RWPE2 (cell line): ENCODE measurements around the gene EMILIN2.

ENCODE experiments used
- ATAC-seq: fragments of 200-7000 bp; cut with Tn5 transposase; 3 replicates; pipeline ENCODE4 v1.9.1; 2021; ENCODE audit warnings: low read depth
- DNase-seq: peaks from one replicate; pipeline ENCODE4 v3.0.0-alpha.2; 2020; ENCODE audit warnings: low spot score
- H3K27ac ChIP-seq: fragments of 450-650 bp; 2 replicates; pipeline ENCODE4 v1.5.1; 2017; ENCODE audit warnings: mild to moderate bottlenecking; ENCODE audit not compliant: poor library complexity, severe bottlenecking
- H3K27me3 ChIP-seq: fragments of 250-450 bp; sonication (Bioruptor Pico); 2 replicates; pipeline ENCODE4 v1.5.1; 2021; ENCODE audit warnings: mild to moderate bottlenecking, moderate library complexity; ENCODE audit not compliant: insufficient read depth, poor library complexity, severe bottlenecking
- H3K36me3 ChIP-seq: fragments of 250-450 bp; sonication (Bioruptor Pico); 2 replicates; pipeline ENCODE4 v1.5.1; 2020; ENCODE audit warnings: low read depth, mild to moderate bottlenecking, moderate library complexity
- H3K4me1 ChIP-seq: fragments of 250-450 bp; sonication (Bioruptor Pico); 2 replicates; pipeline ENCODE4 v1.5.1; 2021; ENCODE audit warnings: mild to moderate bottlenecking, moderate library complexity; ENCODE audit not compliant: insufficient read depth, poor library complexity, severe bottlenecking
- H3K4me3 ChIP-seq: fragments of 250-450 bp; sonication (Bioruptor Pico); 2 replicates; pipeline ENCODE4 v1.5.1; 2021; ENCODE audit warnings: mild to moderate bottlenecking, moderate library complexity; ENCODE audit not compliant: severe bottlenecking
- H3K9me3 ChIP-seq: fragments of 250-450 bp; sonication (Bioruptor Pico); 2 replicates; pipeline ENCODE4 v1.5.1; 2021; ENCODE audit warnings: mild to moderate bottlenecking, moderate library complexity; ENCODE audit not compliant: severe bottlenecking
- CTCF ChIP-seq: fragments of 450-650 bp; IDR thresholded peaks from one replicate; pipeline ENCODE4 v1.5.1; 2017; ENCODE audit warnings: mild to moderate bottlenecking, moderate library complexity; ENCODE audit not compliant: poor library complexity, severe bottlenecking

The EMILIN2 gene

GRCh38 chr18:2879889-2880288 lies 33.1 kb downstream of the EMILIN2 start:
- Histone ChIP-seq H3K27me3 (no peaks in the 10 kb centered on the region), H3K9me3 (no peaks in the 10 kb centered on the region), H3K4me3 (no peak overlapping the region), H3K36me3 (no peaks in the 10 kb centered on the region), H3K4me1 (no peaks in the 10 kb centered on the region), H3K27ac (no peak overlapping the region)
- DNase-seq (no peak), ATAC-seq (no peak)
- no peak for TF ChIP-seq CTCF

- Histone ChIP-seq H3K27ac (no peak overlapping the region), H3K36me3 (no peaks in the 10 kb centered on the region), H3K4me3 (no peak overlapping the region), H3K4me1 (no peaks in the 10 kb centered on the region), H3K27me3 (no peaks in the 10 kb centered on the region), H3K9me3 (no peaks in the 10 kb centered on the region)
- ATAC-seq (no peak), DNase-seq (no peak)
- TF ChIP-seq CTCF = no peak
These were observed 33.7 kb downstream of the EMILIN2 start for GRCh38 chr18:2880473-2880872.

- Histone ChIP-seq H3K4me1 (no peaks in the 10 kb centered on the region), H3K9me3 (no peaks in the 10 kb centered on the region), H3K4me3 (no peak overlapping the region), H3K27ac (no peak overlapping the region), H3K36me3 (no peaks in the 10 kb centered on the region), H3K27me3 (no peaks in the 10 kb centered on the region)
- no peak for DNase-seq
- no peak for TF ChIP-seq CTCF
- peak; percentile 17; the same call in 1 of the 3 replicates for ATAC-seq
These were observed 34.5 kb downstream of the EMILIN2 start for GRCh38 chr18:2881088-2881839.

GRCh38 chr18:2881840-2882195 lies 35.0 kb downstream of the EMILIN2 start:
- TF ChIP-seq CTCF = no peak
- H3K4me3 ChIP-seq = no peak overlapping the region
- no peak for DNase-seq

GRCh38 chr18:2882201-2882600 lies 35.4 kb downstream of the EMILIN2 start:
- DNase-seq (no peak), ATAC-seq (no peak)
- H3K9me3 ChIP-seq = no peaks in the 10 kb centered on the region
- no peaks in the 10 kb centered on the region for H3K36me3 ChIP-seq
- no peak overlapping the region for H3K27ac ChIP-seq
- H3K27me3 ChIP-seq = peaks cover 2% of the 10 kb centered on the region
- no peak overlapping the region for H3K4me3 ChIP-seq
- no peaks in the 10 kb centered on the region for H3K4me1 ChIP-seq
- TF ChIP-seq CTCF = no peak

More at GRCh38 chr18:2881840-2882195, 35.0 kb downstream of the EMILIN2 start:
- peaks cover 2% of the 10 kb centered on the region for H3K27me3 ChIP-seq
- H3K9me3 ChIP-seq = no peaks in the 10 kb centered on the region
- H3K4me1 ChIP-seq = no peaks in the 10 kb centered on the region
- H3K27ac ChIP-seq = no peak overlapping the region
- no peak; the same call in 2 of the 3 replicates for ATAC-seq
- no peaks in the 10 kb centered on the region for H3K36me3 ChIP-seq
